ENCODE measurements around the gene METTL9.

DNA sequence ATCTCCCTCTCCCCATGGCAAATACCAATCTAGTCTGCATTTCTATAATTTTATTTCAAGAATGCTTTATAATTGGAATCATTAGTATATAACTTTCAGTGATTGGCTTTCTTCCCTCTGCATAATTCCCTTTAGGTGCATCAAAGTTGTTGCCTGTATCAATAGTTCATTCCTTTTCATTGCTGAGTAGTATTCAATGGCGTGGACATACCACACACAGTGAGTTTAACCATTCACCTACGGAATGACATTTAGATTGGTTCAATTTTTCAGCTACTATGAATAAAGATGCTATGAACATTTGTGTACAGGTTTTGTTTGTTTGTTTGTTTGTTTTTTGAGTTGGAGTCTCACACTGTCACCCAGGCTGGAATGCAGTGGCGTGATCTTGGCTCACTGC lies 74.1 kb downstream of the METTL9 start:
- TF ChIP-seq FOXP2 (optimal IDR thresholded peaks at IDR 0.05; ENCODE audit: control extremely low read depth, extremely low read length, insufficient read depth): no peak
- TF ChIP-seq POLR2AphosphoS5 (IDR thresholded peaks at IDR 0.05; ENCODE audit: borderline replicate concordance, low read depth, low read length): no peak
- TF ChIP-seq EZH2 (IDR thresholded peaks at IDR 0.05): no peak
